Natural killer cell (primary cell): ENCODE data around the gene CHKB. TPM values are rescaled to one million over a fixed set of nuclear protein-coding genes. Genes with fewer than 3 reads are reported as not detected.
"Not testable (repeated sequence)": the region's sequence is repeated elsewhere in the genome, so short reads cannot be mapped to it uniquely, and the experiment has no call there.

Source experiments
- ATAC-seq, 3 donors: fragments of 150-1000 bp in 2 of 3; fragments of 200-7000 bp in 1 of 3; cut with Tn5 transposase; 1 replicate in 1 of 3; 2 replicates in 2 of 3; pipeline ENCODE4 v1.10.0; 2021; ENCODE audit warnings: mild to moderate bottlenecking in 2 of 3, moderate library complexity in 2 of 3
- DNase-seq, 2 donors: peaks; one replicate each; pipeline versions ENCODE4 v3.0.0 to v3.0.0-alpha.2; 2013 to 2021; ENCODE audit warnings: mixed read lengths in 1 of 2
- H3K27ac ChIP-seq: one replicate; pipeline ENCODE4 v1.5.1; 2013; ENCODE audit warnings: mild to moderate bottlenecking, low read length
- H3K27me3 ChIP-seq: one replicate; pipeline ENCODE4 v1.6.1; 2013; ENCODE audit warnings: low read length; ENCODE audit not compliant: control insufficient read depth, insufficient read depth
- H3K36me3 ChIP-seq: one replicate; pipeline ENCODE4 v1.6.1; 2013; ENCODE audit warnings: low read length; ENCODE audit not compliant: control insufficient read depth, insufficient read depth
- H3K4me1 ChIP-seq: one replicate; pipeline ENCODE4 v1.6.1; 2013; ENCODE audit warnings: low read length; ENCODE audit not compliant: control insufficient read depth, insufficient read depth
- H3K4me3 ChIP-seq: one replicate; pipeline ENCODE4 v1.5.1; 2013; ENCODE audit warnings: low read length
- H3K9me3 ChIP-seq: one replicate; pipeline ENCODE4 v1.6.1; 2013; ENCODE audit warnings: low read length; ENCODE audit not compliant: control insufficient read depth, insufficient read depth
- H3K27ac Mint-ChIP-seq, 2 donors: one replicate each; pipeline ENCODE4 v1.8.0; 2022; ENCODE audit warnings: mild to moderate bottlenecking in 2 of 2, mixed read lengths in 2 of 2, moderate library complexity in 1 of 2
- H3K27me3 Mint-ChIP-seq, 2 donors: one replicate each; pipeline ENCODE4 v1.8.0; 2022; ENCODE audit warnings: low read depth in 2 of 2, mixed read lengths in 2 of 2
- H3K36me3 Mint-ChIP-seq: one replicate; pipeline ENCODE4 v1.8.0; 2022; ENCODE audit warnings: mixed read lengths
- H3K4me1 Mint-ChIP-seq, 2 donors: one replicate each; pipeline ENCODE4 v1.8.0; 2022; ENCODE audit warnings: mixed read lengths in 2 of 2
- H3K4me3 Mint-ChIP-seq: one replicate; pipeline ENCODE4 v1.8.0; 2022; ENCODE audit warnings: mild to moderate bottlenecking, moderate library complexity, mixed read lengths
- H3K9me3 Mint-ChIP-seq, 2 donors: one replicate each; pipeline ENCODE4 v1.8.0; 2022; ENCODE audit warnings: mixed read lengths in 2 of 2
- CTCF ChIP-seq: fragments of 200-600 bp; IDR thresholded peaks from one replicate; pipeline ENCODE4 v1.8.0; 2022; ENCODE audit warnings: antibody characterized with exemption
- WGBS: methylation state at CpG from one replicate; pipeline ENCODE4 v1.1.7; 2013; ENCODE audit warnings: missing lambda C conversion rate; ENCODE audit not compliant: insufficient coverage; 5-methylcytosine and 5-hydroxymethylcytosine counted together
- intact Hi-C: fragments of 100-400 bp; cut with micrococcal nuclease; formaldehyde crosslinking; loops from one replicate; pipeline ENCODE4 v1.14.2; 2022
- total RNA-seq, 4 donors: library from RNA; stranded (reverse); fragments of 120-200 nt in 1 of 4; gene quantifications; one replicate each; pipeline versions ENCODE4 v1.2.3 to v1.2.4, GENCODE V29; 2013 to 2022

The CHKB gene
- total RNA-seq, 3 donors from 2014 or later (not counting 1 experiment from before 2014, with no cell fraction given): 166 to 204 (median 180) TPM

- peak overlapping the region; percentile 92 for H3K27ac ChIP-seq
- no peaks in the 10 kb centered on the region for H3K36me3 ChIP-seq
- H3K4me3 ChIP-seq: no peak overlapping the region
- no peaks in the 10 kb centered on the region for H3K9me3 Mint-ChIP-seq
- no peaks in the 10 kb centered on the region for H3K36me3 Mint-ChIP-seq
- ATAC-seq (no peak), DNase-seq (no peak)
- H3K4me3 Mint-ChIP-seq: peak overlapping the region; percentile 49
- H3K4me1 ChIP-seq: peaks cover 52% of the 10 kb centered on the region
- H3K9me3 ChIP-seq: no peaks in the 10 kb centered on the region
- 91% methylated on average over 10 of the region's 10 CpGs for WGBS
- intact Hi-C loops: loop anchor here (5.0 kb wide), 1 partner anchor 42 kb away; the partner anchor contains the start of gene CHKB
- H3K27me3 ChIP-seq: no peaks in the 10 kb centered on the region
- no peaks in the 10 kb centered on the region for H3K27me3 Mint-ChIP-seq
- peak overlapping the region; percentile 98 to 100 for H3K27ac Mint-ChIP-seq
- peaks cover 26 to 43% of the 10 kb centered on the region in 2 donors for H3K4me1 Mint-ChIP-seq
- TF ChIP-seq CTCF: no peak
Observed at GRCh38 chr22:50540381-50540780, 42.3 kb downstream of the CHKB start.

DNA sequence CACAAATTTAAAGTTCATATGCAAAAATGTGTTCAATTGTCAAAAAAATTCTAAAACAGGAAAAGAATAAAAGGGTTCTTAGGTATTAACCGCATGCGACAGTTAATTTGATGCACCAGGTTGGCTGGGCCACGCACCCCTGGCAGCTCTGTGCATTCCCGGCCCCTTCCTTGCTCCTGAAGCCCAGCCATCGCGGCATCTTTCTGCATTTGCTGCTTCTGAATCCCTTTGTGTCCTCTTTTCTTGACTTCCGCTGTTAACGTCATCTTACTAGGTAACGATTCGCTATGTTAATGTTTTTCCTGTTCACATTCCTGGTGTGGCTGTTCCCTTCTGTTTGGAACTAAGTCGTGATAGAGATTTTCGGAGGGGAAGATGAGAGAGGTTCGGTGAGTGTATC is 44.9 kb downstream of the CHKB start:
- intact Hi-C loops: no loop called here
- no peaks in the 10 kb centered on the region for H3K27me3 ChIP-seq
- TF ChIP-seq CTCF: no peak
- no peaks in the 10 kb centered on the region for H3K36me3 Mint-ChIP-seq
- no peaks in the 10 kb centered on the region for H3K36me3 ChIP-seq
- no peak overlapping the region for H3K4me3 ChIP-seq
- H3K27ac Mint-ChIP-seq: peak overlapping the region; percentile 98 to 100
- no peaks in the 10 kb centered on the region for H3K9me3 ChIP-seq
- no peak overlapping the region for H3K4me3 Mint-ChIP-seq
- no peaks in the 10 kb centered on the region for H3K9me3 Mint-ChIP-seq
- WGBS: 95% methylated on average over 13 of the region's 13 CpGs
- peak overlapping the region; percentile 92 for H3K27ac ChIP-seq
- H3K4me1 Mint-ChIP-seq: peaks cover 27 to 33% of the 10 kb centered on the region in 2 donors
- DNase-seq: no peak
- ATAC-seq: no peak
- peaks cover 38% of the 10 kb centered on the region for H3K4me1 ChIP-seq
- H3K27me3 Mint-ChIP-seq: peaks cover 0 to 5% of the 10 kb centered on the region in 2 donors

DNA sequence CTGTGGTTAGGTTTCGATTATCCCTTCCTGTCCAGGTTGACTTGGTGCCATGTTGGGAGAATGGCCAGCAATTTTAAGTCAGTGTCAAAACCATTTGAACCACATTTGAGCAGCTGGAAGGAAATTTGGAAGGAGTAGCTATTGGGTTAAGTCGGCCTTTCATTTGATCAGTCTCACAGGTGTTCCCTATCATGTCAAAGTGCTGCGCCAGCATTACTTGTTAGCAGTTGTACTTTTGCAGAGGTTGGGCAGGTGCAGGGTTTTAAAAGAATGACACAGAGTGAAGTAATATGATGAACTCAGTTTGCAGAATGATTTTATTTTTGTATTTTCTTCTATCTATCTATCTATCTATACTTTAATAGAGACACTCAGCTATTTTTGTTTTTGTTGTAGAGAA is 46.4 kb downstream of the CHKB start:
- H3K36me3 Mint-ChIP-seq: no peaks in the 10 kb centered on the region
- Histone ChIP-seq H3K9me3 (no peaks in the 10 kb centered on the region), H3K4me1 (peaks cover 47% of the 10 kb centered on the region), H3K36me3 (no peaks in the 10 kb centered on the region), H3K27ac (no peak overlapping the region), H3K4me3 (no peak overlapping the region), H3K27me3 (no peaks in the 10 kb centered on the region)
- WGBS: 93% methylated on average over 3 of the region's 3 CpGs
- peaks cover 0 to 7% of the 10 kb centered on the region in 2 donors for H3K27me3 Mint-ChIP-seq
- no peak overlapping the region for H3K27ac Mint-ChIP-seq
- H3K4me3 Mint-ChIP-seq: no peak overlapping the region
- ATAC-seq (no peak), DNase-seq (no peak)
- H3K4me1 Mint-ChIP-seq: peaks cover 31 to 33% of the 10 kb centered on the region in 2 donors
- TF ChIP-seq CTCF: no peak
- no peaks in the 10 kb centered on the region for H3K9me3 Mint-ChIP-seq
- intact Hi-C loops: no loop called here

GRCh38 chr22:50535113-50535512 is 47.5 kb downstream of the CHKB start:
- H3K9me3 Mint-ChIP-seq: no peaks in the 10 kb centered on the region
- H3K9me3 ChIP-seq: no peaks in the 10 kb centered on the region
- intact Hi-C loops: no loop called here
- peak overlapping the region; percentile 9 for H3K27ac ChIP-seq
- H3K27ac Mint-ChIP-seq: no peak overlapping the region
- no peak for TF ChIP-seq CTCF
- no peaks in the 10 kb centered on the region for H3K36me3 Mint-ChIP-seq
- H3K4me3 Mint-ChIP-seq: no peak overlapping the region
- WGBS: 88% methylated on average over 3 of the region's 8 CpGs
- H3K4me1 ChIP-seq: peaks cover 54% of the 10 kb centered on the region
- peaks cover 22 to 34% of the 10 kb centered on the region in 2 donors for H3K4me1 Mint-ChIP-seq
- peaks cover 0 to 13% of the 10 kb centered on the region in 2 donors for H3K27me3 Mint-ChIP-seq
- ATAC-seq (no peak), DNase-seq (no peak)
- H3K4me3 ChIP-seq: no peak overlapping the region
- no peaks in the 10 kb centered on the region for H3K27me3 ChIP-seq
- no peaks in the 10 kb centered on the region for H3K36me3 ChIP-seq

- H3K27ac ChIP-seq: peak overlapping the region; percentile 59
- Mint-ChIP-seq H3K4me3 (peak overlapping the region; percentile 13), H3K4me1 (peaks cover 13 to 24% of the 10 kb centered on the region in 2 donors), H3K27ac (peak overlapping the region; percentile 9 to 51), H3K27me3 (peaks cover 0 to 13% of the 10 kb centered on the region in 2 donors)
- WGBS: 75% methylated on average over 20 of the region's 21 CpGs
- DNase-seq, H3K9me3 ChIP-seq, intact Hi-C loops, H3K4me3 ChIP-seq, H3K36me3 Mint-ChIP-seq, H3K9me3 Mint-ChIP-seq, H3K27me3 ChIP-seq, ATAC-seq, H3K36me3 ChIP-seq: not testable (repeated sequence)
- peaks cover 52% of the 10 kb centered on the region for H3K4me1 ChIP-seq
Observed at GRCh38 chr22:50533856-50534711, 48.6 kb downstream of the CHKB start.
